Measurements from ENCODE around the gene CD52.

The CD52 gene

GRCh38 chr1:26317612-26318337 is at the start of gene CD52:
TSS of gene CD52 (plus strand) at chr1:26317958. CDS start at chr1:26318018, 60 bp downstream.
- DNase-seq, result peak; percentile 87

DNA sequence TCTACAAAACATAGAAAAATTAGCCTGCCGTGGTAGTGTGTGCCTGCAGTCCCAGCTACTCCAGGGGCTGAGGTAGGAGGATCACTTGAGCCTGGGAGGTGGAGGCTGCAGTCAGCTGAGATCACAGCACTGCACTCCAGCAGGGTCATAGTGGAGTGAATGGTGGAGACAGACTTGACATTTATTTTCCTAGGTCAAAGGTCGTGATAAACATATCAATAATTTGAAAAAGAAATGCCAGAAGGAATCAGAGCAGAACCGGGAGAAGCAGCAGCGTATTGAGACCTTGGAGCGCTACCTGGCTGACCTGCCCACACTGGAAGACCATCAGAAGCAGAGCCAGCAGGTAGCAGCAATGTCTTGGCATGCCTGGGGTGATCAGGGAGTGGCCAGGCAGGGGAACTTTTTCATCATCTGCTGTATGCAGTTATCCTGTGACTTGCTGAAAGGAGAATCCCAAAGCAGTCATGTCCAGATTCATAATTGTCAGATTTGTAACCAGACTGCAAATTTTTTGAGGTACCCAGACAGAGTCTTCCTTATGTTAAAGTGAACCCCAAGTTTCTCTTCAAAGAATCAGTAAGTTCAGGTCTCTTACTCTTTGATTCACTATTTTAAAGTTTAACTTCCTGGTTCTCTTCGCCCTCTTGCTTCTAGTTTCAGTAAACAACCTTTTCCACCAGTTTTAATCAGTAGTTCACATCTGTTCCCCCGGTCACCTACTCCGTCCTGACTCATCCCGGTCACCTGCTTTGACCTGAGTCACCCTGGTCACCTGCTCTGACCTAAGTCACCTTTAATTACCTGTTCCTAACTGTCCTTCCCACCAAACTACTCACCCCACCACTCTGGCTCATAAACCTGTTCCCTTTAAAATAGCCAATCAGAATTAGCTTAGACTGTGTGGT is 49.2 kb upstream of the CD52 start:
- DNase-seq, result no peak

DNA sequence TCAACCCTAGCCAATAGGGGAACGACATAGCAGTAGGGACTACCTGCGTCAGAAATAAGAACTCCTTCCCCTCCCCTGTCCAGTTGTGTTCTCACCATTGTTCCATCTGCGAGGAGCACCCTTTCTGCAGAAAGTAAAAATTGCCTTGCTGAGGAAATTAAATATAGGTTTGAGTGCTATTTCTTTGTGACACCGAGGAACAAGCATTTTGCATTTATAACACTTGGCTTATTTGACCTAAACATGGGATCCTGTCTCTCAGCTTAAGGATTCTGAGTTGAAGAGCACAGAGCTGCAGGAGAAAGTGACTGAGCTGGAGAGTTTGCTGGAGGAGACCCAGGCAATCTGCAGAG is 48.6 kb upstream of the CD52 start:
- DNase-seq, result no peak

- peak; percentile 44 for DNase-seq
Measured at GRCh38 chr1:26274801-26275425, 42.8 kb upstream of the CD52 start.

DNA sequence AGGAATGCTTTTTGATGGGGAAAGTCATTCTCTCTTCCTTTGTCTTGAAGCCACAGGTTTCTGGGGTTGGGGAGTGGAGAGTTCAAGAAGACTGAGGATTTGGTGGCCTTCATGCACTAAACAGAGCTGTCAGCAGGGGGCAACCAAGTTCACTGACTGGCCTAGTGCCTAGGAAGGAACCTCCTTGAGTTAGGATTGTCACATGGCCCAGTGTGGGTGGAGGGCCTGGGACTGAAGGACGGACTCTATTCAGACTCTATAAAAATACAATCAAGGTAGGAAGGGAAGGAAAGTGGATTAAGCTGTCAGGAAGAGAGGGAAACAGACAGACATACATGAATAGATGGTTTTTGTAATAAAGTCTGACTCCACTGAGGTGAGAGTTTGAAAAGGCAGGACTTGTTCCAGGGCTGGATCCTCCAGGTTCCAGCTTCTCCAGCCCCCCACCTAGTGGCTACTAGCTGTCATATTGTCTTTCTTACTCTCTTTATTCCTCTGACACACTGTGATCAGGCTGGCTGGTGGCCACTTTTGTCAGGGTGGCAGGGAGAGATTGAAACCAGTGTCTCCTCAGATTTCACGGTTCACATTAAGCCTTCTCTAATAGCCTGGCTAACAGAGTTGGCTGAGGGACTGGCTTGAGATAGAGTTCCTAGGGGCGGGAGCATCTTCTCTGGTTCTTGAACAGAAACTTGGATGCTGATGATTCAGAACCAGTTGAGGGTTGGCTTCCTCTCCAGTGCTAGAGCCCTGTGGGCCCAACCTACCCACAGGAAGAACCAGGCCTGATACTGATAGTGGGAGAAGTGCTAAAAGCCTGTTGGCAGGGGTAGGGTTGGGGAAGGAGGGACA is 42.0 kb upstream of the CD52 start:
- DNase-seq, result peak; percentile 94

DNA sequence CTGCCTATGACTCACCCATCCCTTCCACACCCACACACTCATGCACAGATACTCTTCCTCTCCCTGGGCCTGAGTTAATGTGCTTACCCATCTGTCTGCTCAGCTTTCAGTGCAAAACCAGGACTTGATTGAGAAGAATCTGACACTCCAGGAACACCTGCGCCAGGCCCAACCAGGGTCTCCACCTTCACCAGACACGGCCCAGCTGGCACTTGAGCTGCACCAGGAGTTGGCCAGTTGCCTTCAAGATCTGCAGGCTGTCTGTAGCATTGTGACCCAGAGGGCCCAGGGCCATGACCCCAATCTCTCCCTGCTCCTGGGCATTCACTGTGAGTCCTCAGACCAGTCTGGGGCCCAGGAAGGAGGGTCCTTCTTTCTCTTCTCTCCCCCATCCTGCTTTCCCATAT is 41.3 kb upstream of the CD52 start:
- DNase-seq, result no peak

DNA sequence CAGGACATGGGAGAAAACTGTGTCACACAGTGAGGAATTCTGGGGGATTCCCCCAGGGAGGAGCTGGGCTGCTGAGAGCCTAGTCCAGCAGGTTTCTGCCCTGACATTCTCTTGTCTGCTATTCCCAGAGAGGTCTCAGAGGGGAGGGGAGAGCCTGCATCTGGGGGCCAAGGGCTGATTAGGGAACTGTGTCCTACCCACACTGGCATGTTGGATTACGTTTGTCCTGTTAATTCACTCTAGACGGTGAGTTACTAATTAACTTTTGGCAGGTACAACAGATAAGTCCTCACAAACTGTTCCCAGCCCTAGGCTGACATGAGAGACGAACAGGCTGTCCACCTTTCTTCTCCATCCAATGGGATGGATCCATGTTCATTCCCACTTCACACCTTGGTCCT is 40.5 kb upstream of the CD52 start:
- DNase-seq, result no peak

GRCh38 chr1:26277719-26278118 is 40.0 kb upstream of the CD52 start:
- DNase-seq, result no peak

GRCh38 chr1:26278303-26278702 is 39.5 kb upstream of the CD52 start:
- DNase-seq, result no peak

DNA sequence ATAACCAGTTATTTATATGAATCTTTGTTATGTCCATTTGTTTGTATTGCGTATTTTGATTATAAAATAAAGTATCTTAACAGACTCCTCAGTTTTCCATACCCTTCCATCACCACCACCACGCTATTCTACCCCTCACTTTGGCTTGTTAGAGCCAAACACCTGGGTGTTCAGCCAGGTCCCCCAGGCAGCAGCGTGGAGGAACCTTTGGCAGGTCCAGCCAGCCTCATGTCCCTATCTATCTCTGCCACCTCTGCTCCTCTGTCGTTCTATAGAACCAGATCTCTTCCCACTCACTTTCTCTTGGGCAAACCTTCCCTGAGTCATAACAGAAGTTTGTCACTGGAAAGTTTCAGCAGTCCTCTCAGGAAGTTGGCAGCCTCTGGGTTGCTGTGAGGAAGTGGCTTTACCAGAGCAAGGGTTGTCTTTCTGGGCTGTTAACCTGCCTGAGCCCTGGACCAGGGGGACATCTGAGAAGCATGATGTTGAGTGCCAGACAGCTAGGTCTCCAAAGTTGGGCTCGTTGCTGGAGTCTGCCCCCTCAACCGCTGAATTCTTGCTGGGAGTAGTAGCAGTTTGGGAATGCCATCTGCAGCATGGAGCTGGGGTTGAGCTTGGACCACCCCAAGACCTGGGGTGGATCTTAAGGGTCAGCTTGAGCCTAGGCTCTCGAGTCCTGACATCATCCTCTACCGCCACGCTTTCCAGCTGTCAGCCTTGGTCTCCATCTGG is 38.9 kb upstream of the CD52 start:
- peak; percentile 82 for DNase-seq

- DNase-seq, result peak; percentile 91
Measured at GRCh38 chr1:26279456-26280332, 38.1 kb upstream of the CD52 start, which contains the start of gene SH3BGRL3. TSS of gene SH3BGRL3 (plus strand) at chr1:26280086. CDS start at chr1:26280156, 70 bp downstream.

DNA sequence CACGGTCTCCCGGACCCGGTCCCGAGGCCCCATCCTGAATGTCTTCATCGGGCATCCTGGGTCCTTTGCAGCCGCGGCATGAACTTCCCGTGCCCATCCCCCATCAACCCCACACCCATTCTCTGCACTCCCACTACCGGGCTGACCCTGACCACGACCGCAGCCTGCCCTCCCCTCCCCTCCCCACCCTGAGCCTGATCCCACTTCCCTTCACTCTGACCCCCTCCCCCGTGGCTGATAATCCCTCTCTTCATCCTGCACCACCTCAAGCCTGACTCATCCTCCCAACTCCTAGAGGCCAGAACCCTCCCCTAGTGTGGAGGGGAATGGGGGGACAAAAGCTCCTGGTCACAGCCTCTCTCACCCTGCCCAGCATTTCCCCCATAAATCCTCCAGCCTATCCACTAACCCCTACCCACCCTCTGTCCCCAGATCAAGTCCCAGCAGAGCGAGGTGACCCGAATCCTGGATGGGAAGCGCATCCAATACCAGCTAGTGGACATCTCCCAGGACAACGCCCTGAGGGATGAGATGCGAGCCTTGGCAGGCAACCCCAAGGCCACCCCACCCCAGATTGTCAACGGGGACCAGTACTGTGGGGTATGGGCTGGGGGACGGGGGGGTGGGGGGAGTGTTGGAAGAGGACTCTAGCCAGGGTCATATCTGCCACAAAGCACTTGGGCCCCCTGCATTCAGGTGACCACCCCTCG is 37.3 kb upstream of the CD52 start:
- peak; percentile 58 for DNase-seq

DNA sequence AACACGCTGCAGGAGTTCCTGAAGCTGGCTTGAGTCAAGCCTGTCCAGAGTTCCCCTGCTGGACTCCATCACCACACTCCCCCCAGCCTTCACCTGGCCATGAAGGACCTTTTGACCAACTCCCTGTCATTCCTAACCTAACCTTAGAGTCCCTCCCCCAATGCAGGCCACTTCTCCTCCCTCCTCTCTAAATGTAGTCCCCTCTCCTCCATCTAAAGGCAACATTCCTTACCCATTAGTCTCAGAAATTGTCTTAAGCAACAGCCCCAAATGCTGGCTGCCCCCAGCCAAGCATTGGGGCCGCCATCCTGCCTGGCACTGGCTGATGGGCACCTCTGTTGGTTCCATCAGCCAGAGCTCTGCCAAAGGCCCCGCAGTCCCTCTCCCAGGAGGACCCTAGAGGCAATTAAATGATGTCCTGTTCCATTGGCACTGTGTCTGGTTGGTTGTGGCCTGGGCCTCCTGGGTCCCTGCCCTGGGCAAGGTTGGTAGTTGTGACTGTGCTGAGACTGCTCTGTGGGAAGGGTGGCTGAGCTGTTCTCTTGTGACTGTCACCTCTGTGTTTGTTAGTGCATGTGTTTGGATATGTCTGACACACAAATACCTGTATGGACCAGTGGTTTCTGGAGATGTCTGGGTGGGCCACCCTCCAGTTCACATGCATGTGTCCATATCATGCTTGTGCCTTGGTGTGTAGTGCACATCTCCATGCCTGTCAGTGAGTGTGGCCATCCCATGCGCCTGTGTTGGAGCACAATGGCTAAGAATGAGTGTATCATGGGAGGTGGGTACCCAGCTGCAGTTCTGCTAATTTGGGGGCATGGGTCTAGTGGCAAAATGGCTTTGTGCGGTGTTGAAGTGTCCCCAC is 36.4 kb upstream of the CD52 start:
- no peak for DNase-seq

- DNase-seq, result no peak
Measured at GRCh38 chr1:26281971-26282370, 35.8 kb upstream of the CD52 start.

- no peak for DNase-seq
Measured at GRCh38 chr1:26282401-26282918, 35.3 kb upstream of the CD52 start.

DNA sequence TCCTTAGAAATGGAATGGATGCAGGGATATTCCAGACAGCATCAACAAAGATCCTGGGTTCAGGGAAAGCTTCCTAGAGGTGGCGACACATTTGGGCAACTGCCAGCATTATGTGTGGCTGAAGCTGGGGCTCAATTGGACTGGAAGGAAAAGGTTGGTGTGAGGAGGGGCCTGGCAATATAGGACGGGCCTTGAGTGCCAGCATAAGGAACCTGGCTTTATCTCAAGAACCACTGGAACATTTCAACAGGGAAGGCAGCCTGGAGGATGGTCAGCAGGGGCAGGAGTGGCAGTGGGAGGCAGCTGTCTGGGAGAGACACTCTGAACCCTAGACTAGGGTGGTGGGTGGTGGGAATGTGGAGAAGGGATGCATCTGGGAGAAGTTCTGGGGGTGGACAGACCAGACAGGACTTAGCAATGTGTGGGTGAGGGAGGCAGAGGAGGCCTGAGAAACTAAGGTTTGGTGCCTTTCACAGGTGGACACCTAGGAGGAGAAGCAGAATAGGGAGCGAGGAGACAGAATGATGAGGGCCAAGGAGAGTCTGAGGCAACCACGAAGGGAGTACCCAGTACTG is 34.4 kb upstream of the CD52 start:
- no peak for DNase-seq

DNA sequence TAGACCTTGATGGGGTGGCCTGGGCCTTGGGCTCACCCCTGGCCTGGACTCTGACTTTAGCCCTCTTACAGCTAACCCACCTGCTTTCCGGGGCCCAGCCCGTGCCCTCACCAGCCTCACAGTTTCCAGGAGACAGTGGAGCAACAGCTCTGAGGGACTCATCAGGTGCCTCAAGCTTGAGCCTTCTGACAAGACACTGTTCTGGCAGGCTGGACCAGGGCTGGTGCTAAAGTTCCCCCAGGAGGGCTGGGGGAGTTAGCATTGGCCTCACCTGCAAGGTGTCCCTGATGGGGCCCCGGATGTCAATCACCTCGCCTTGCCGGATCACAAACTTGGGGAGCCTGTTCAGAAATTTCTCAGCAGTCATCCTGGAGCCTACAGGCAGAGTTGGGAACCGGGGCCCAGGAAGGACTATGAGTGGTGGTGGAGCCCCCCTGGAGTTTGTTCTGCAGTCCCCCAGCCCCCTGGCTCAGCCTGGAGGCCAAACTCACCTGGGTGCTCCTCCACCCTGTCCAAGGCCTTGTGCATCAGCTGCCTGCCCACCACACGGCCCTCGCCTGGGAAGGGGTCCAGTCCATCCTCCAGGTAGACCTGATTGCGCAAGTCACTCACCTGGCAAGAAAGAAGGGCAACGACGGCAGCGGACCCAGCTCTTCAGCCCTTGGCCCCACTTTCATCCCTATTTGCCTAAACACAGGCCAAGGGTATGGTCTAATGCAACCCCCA is 33.7 kb upstream of the CD52 start:
- DNase-seq, result no peak
